Measurements from ENCODE around the gene GHRH.

GRCh38 chr20:37285664-37286374 lies 24.2 kb upstream of the GHRH start:
- TF ChIP-seq, protein P1, sequence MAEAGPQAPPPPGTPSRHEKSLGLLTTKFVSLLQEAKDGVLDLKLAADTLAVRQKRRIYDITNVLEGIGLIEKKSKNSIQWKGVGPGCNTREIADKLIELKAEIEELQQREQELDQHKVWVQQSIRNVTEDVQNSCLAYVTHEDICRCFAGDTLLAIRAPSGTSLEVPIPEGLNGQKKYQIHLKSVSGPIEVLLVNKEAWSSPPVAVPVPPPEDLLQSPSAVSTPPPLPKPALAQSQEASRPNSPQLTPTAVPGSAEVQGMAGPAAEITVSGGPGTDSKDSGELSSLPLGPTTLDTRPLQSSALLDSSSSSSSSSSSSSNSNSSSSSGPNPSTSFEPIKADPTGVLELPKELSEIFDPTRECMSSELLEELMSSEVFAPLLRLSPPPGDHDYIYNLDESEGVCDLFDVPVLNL (CRISPR knock-in tag; IDR thresholded peaks at IDR 0.05; ENCODE audit: borderline replicate concordance, low read depth), result no peak
- TF ChIP-seq CTCF (IDR thresholded peaks at IDR 0.05), result no peak
